ENCODE results near the gene REXO5. TPM values are rescaled to one million over a fixed set of nuclear protein-coding genes. Genes with fewer than 3 reads are reported as not detected.

REXO5 gene
- total RNA-seq, 1 experiment from 2014 or later, result 4.0 TPM

DNA sequence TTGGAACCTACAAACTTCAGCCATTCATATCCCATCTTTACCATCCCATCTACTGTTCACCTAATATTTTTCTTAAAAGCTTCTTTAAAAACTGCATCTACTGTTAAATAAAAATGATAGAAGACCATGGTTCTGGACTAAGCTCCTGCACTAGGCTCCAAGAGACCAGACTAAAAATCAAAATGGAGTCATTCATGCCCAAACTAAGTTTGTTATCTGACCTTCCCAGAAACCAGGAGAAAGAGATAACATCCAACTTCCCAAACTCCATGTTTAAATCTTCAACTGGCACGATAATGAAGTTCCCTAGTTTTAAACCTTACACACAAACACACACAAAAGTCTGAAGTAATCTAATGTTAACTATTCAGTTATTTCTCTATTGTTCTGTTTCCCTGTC is 80.0 kb downstream of the REXO5 start:
- ChIA-PET CTCF (no interaction called here), POLR2A (ENCODE audit: unreplicated experiment) (no interaction called here)
- H3K9me3 ChIP-seq (ENCODE audit: low read length), result no peaks in the 10 kb centered on the region
- TF ChIP-seq CTCF (conservative IDR thresholded peaks at IDR 0.05; ENCODE audit: low read depth, low read length), result no peak
- no peak for TF ChIP-seq EZH2 (IDR thresholded peaks at IDR 0.05; ENCODE audit: low read length, unreplicated experiment)
- no peak for TF ChIP-seq EZH2phosphoT487 (IDR thresholded peaks at IDR 0.05; ENCODE audit: borderline replicate concordance, low read length)
- DNase-seq, result no peak
- H2AFZ ChIP-seq (ENCODE audit: low read length), result no peak overlapping the region
- no TSS peak for BruUV-seq (replicated peaks)
- peaks cover 20% of the 10 kb centered on the region for H3K4me1 ChIP-seq (ENCODE audit: insufficient read depth, low read length)
- intact Hi-C loops (cut with micrococcal nuclease), result no loop called here
- peaks cover 81% of the 10 kb centered on the region for H3K79me2 ChIP-seq (ENCODE audit: low read length)
- 0 out of 2 replicates have a peak, but pooled peaks cover 6% of the 10 kb centered on the region for H4K20me1 ChIP-seq (ENCODE audit: low read length)
- no peaks in the 10 kb centered on the region for H3K36me3 ChIP-seq (ENCODE audit: low read depth, low read length)
- H3K27me3 ChIP-seq (ENCODE audit: low read length), result no peaks in the 10 kb centered on the region
- no peaks in the 10 kb centered on the region for H3F3A ChIP-seq (ENCODE audit: low read length, unreplicated experiment)
- no peak overlapping the region for H3K9ac ChIP-seq (ENCODE audit: low read length)
- no peaks in the 10 kb centered on the region for H3K9me2 ChIP-seq (replicated peaks; ENCODE audit: low read length)
- H3K4me2 ChIP-seq (ENCODE audit: low read length), result no peak overlapping the region
- no peak overlapping the region for H3K4me3 ChIP-seq (ENCODE audit: low read length)
- ATAC-seq, result no peak
- H3K27ac ChIP-seq (ENCODE audit: low read length), result no peak overlapping the region

GRCh38 chr16:20887207-20887606 is 80.9 kb downstream of the REXO5 start:
- POLR2A ChIA-PET (ENCODE audit: unreplicated experiment), result no interaction called here
- Histone ChIP-seq H3F3A (ENCODE audit: low read length, unreplicated experiment) (no peaks in the 10 kb centered on the region), H3K9ac (ENCODE audit: low read length) (no peak overlapping the region), H2AFZ (ENCODE audit: low read length) (no peak overlapping the region), H3K79me2 (ENCODE audit: low read length) (peaks cover 84% of the 10 kb centered on the region), H3K4me3 (ENCODE audit: low read length) (no peak overlapping the region), H3K27me3 (ENCODE audit: low read length) (no peaks in the 10 kb centered on the region), H3K4me1 (ENCODE audit: insufficient read depth, low read length) (peaks cover 13% of the 10 kb centered on the region), H3K27ac (ENCODE audit: low read length) (no peak overlapping the region), H3K9me2 (replicated peaks; ENCODE audit: low read length) (no peaks in the 10 kb centered on the region), H4K20me1 (ENCODE audit: low read length) (0 out of 2 replicates have a peak, but pooled peaks cover 6% of the 10 kb centered on the region), H3K36me3 (ENCODE audit: low read depth, low read length) (no peaks in the 10 kb centered on the region), H3K9me3 (ENCODE audit: low read length) (no peaks in the 10 kb centered on the region), H3K4me2 (ENCODE audit: low read length) (no peak overlapping the region)
- no TSS peak for BruUV-seq (replicated peaks)
- CTCF ChIA-PET, result no interaction called here
- TF ChIP-seq CTCF (conservative IDR thresholded peaks at IDR 0.05; ENCODE audit: low read depth, low read length) (no peak), EZH2 (IDR thresholded peaks at IDR 0.05; ENCODE audit: low read length, unreplicated experiment) (no peak), EZH2phosphoT487 (IDR thresholded peaks at IDR 0.05; ENCODE audit: borderline replicate concordance, low read length) (no peak)
- DNase-seq, result no peak
- intact Hi-C loops (cut with micrococcal nuclease), result no loop called here
- ATAC-seq, result no peak

DNA sequence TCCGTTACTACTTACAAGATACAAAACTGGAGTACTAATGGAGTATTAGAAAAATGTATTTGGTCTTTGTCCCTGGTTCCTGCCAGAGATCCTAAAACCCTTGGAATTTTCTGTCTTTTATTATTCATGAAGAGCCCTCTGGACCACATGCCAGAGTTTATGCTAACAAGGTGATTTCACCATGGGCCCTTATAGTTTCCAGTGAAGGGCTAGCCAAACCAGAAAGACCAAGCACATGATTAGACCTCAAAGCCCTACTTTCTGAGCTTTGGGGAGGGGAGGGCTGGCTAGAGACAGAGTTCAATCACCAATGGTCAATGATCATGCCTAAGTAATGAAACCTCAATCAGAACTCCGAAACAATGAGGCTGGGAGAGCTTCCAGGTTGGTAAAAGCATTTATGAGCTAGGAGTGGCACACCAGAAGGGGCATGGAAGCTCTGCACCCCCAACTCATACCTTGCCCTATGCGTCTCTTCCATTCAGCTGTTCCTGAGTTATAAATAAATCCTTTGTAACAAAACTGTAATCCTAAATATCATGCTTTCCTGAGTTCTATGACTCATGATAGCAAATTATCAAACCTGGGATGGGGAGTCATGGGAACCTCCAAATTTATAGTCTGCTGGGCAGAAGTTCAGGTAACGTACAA is 83.4 kb downstream of the REXO5 start:
- Histone ChIP-seq H3K4me2 (ENCODE audit: low read length) (no peak overlapping the region), H3K79me2 (ENCODE audit: low read length) (peaks cover 86% of the 10 kb centered on the region), H3K27ac (ENCODE audit: low read length) (no peak overlapping the region), H3K4me3 (ENCODE audit: low read length) (no peak overlapping the region), H3K4me1 (ENCODE audit: insufficient read depth, low read length) (no peaks in the 10 kb centered on the region), H3K36me3 (ENCODE audit: low read depth, low read length) (peaks cover 11% of the 10 kb centered on the region), H3F3A (ENCODE audit: low read length, unreplicated experiment) (no peaks in the 10 kb centered on the region), H3K9me2 (replicated peaks; ENCODE audit: low read length) (no peaks in the 10 kb centered on the region), H2AFZ (ENCODE audit: low read length) (no peak overlapping the region), H4K20me1 (ENCODE audit: low read length) (no peaks in the 10 kb centered on the region), H3K27me3 (ENCODE audit: low read length) (no peaks in the 10 kb centered on the region), H3K9me3 (ENCODE audit: low read length) (no peaks in the 10 kb centered on the region), H3K9ac (ENCODE audit: low read length) (no peak overlapping the region)
- intact Hi-C loops (cut with micrococcal nuclease), result no loop called here
- POLR2A ChIA-PET (ENCODE audit: unreplicated experiment), result no interaction called here
- CTCF ChIA-PET, result no interaction called here
- no peak for TF ChIP-seq CTCF (conservative IDR thresholded peaks at IDR 0.05; ENCODE audit: low read depth, low read length)
- TF ChIP-seq EZH2phosphoT487 (IDR thresholded peaks at IDR 0.05; ENCODE audit: borderline replicate concordance, low read length), result no peak
- no peak for TF ChIP-seq EZH2 (IDR thresholded peaks at IDR 0.05; ENCODE audit: low read length, unreplicated experiment)
- DNase-seq, result no peak
- BruUV-seq (replicated peaks), result no TSS peak
- ATAC-seq, result no peak; the same call in 1 of the 2 replicates
